Gastroesophageal sphincter (tissue), 3 donors: ENCODE measurements around the gene ZBTB20.

Experiments
- POLR2A ChIP-seq, 2 donors: fragments of 450-650 bp; IDR thresholded peaks; one replicate each; pipeline ENCODE4 v1.6.1; 2017; ENCODE audit warnings: antibody characterized with exemption in 2 of 2, mild to moderate bottlenecking in 2 of 2, moderate library complexity in 1 of 2
- POLR2AphosphoS5 ChIP-seq: sonication (generic); formaldehyde crosslinking; IDR thresholded peaks from one replicate; pipeline ENCODE4 v1.6.1; 2017; ENCODE audit warnings: antibody characterized with exemption
- TF ChIP-seq, protein P1 (sequence below), 4 experiments: fragments of 200-600 bp in 2 of 4; fragments of 450-650 bp in 2 of 4; sonication (generic) in 1 of 4; IDR thresholded peaks; one replicate each; pipeline ENCODE4 v1.5.1; 2017 to 2019; ENCODE audit warnings: antibody characterized with exemption in 4 of 4, mild to moderate bottlenecking in 2 of 4, moderate library complexity in 2 of 4

DNA sequence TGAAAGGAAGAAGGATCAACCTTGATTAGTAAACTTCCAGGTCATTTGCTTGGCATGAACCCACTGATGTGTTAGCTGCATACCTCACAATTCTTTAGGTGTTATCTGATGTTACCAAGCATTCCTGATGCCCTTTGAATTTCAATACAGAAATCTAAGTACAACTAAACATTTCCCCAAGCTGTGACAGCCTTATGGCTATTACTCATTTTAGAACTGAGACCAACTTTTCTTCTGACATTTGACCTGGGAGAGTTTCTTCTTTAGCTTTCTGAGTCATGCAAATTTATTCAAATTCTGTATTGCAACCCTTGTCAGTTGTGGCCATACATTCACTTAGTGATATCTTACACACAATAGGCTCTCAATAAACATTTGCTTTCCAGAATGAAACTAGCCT, 729.0 kb downstream of the ZBTB20 start:
- no peak for TF ChIP-seq POLR2A (IDR thresholded peaks at IDR 0.05)
- no peak for TF ChIP-seq POLR2AphosphoS5
- TF ChIP-seq, protein P1, sequence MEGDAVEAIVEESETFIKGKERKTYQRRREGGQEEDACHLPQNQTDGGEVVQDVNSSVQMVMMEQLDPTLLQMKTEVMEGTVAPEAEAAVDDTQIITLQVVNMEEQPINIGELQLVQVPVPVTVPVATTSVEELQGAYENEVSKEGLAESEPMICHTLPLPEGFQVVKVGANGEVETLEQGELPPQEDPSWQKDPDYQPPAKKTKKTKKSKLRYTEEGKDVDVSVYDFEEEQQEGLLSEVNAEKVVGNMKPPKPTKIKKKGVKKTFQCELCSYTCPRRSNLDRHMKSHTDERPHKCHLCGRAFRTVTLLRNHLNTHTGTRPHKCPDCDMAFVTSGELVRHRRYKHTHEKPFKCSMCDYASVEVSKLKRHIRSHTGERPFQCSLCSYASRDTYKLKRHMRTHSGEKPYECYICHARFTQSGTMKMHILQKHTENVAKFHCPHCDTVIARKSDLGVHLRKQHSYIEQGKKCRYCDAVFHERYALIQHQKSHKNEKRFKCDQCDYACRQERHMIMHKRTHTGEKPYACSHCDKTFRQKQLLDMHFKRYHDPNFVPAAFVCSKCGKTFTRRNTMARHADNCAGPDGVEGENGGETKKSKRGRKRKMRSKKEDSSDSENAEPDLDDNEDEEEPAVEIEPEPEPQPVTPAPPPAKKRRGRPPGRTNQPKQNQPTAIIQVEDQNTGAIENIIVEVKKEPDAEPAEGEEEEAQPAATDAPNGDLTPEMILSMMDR (IDR thresholded peaks at IDR 0.05), result no peak
